IMR-90 (cell line): Measurements from ENCODE around the gene MSH3. TPM values are rescaled to one million over a fixed set of nuclear protein-coding genes. Genes with fewer than 3 reads are reported as not detected.
A peak's percentile ranks its signal among the peaks of the same experiment; 100 is the strongest.

Source experiments
- ATAC-seq: fragments of 200-7000 bp; cut with Tn5 transposase; 2 replicates; pipeline ENCODE4 v1.9.1; 2020; ENCODE audit warnings: low read depth, mild to moderate bottlenecking, moderate library complexity
- BruUV-seq: library from RNA; stranded (reverse); fragments of 400-500 nt; replicated peaks from 2 replicates; lab custom pipeline; 2021; lab: Mats Ljungman, UMichigan
- CTCF ChIA-PET: fragments of 300-600 bp; formaldehyde crosslinking; extraction: SDS; loops from one replicate; lab custom pipeline; 2021; ENCODE audit warnings: antibody characterized with exemption; lab: Yijun Ruan, JAX
- POLR2A ChIA-PET: fragments of 300-600 bp; sonication (Branson Sonifier 250); formaldehyde crosslinking; loops from one replicate; lab custom pipeline; 2022; ENCODE audit warnings: antibody characterized with exemption; ENCODE audit not compliant: unreplicated experiment; lab: Charles Lee
- DNase-seq: peaks from one replicate; pipeline ENCODE4 v3.0.0; 2013
- H2AFZ ChIP-seq: replicated peaks from 2 replicates; pipeline ENCODE3; 2013; ENCODE audit warnings: low read length, mild to moderate bottlenecking; ENCODE audit not compliant: poor library complexity
- H2AK5ac ChIP-seq: 2 replicates; pipeline ENCODE4 v1.6.1; 2013; ENCODE audit warnings: low read depth, low read length, inconsistent platforms
- H2AK9ac ChIP-seq: replicated peaks from 2 replicates; pipeline ENCODE3; 2013; ENCODE audit warnings: mild to moderate bottlenecking, low read depth, low read length, moderate library complexity; ENCODE audit not compliant: poor library complexity
- H2BK120ac ChIP-seq: 2 replicates; pipeline ENCODE4 v1.6.1; 2013; ENCODE audit warnings: low read depth, low read length, inconsistent platforms
- H2BK15ac ChIP-seq: 3 replicates; pipeline ENCODE4 v1.6.1; 2013; ENCODE audit warnings: low read depth, low read length, inconsistent platforms
- H2BK20ac ChIP-seq: 2 replicates; pipeline ENCODE4 v1.6.1; 2013; ENCODE audit warnings: low read depth, mild to moderate bottlenecking, inconsistent platforms, low read length, moderate library complexity
- H2BK5ac ChIP-seq: 2 replicates; pipeline ENCODE4 v1.6.1; 2013; ENCODE audit warnings: mild to moderate bottlenecking, low read depth, low read length, inconsistent platforms; ENCODE audit not compliant: poor library complexity, severe bottlenecking
- H3K14ac ChIP-seq: replicated peaks from 2 replicates; pipeline ENCODE4 v1.6.1; 2013; ENCODE audit warnings: low read depth, low read length, inconsistent platforms
- H3K18ac ChIP-seq: 2 replicates; pipeline ENCODE4 v1.6.1; 2013; ENCODE audit warnings: low read depth, low read length, control low read depth
- H3K23ac ChIP-seq: 2 replicates; pipeline ENCODE4 v1.6.1; 2013; ENCODE audit warnings: low read depth, low read length, inconsistent platforms
- H3K27ac ChIP-seq: 2 replicates; pipeline ENCODE4 v1.5.1; 2013; ENCODE audit warnings: mild to moderate bottlenecking, control low read depth, low read length; ENCODE audit not compliant: insufficient read depth
- H3K27me3 ChIP-seq: 2 replicates; pipeline ENCODE4 v1.6.1; 2013; ENCODE audit warnings: low read length; ENCODE audit not compliant: control insufficient read depth, insufficient read depth
- H3K36me3 ChIP-seq: 2 replicates; pipeline ENCODE4 v1.6.1; 2013; ENCODE audit warnings: low read length, mixed read lengths; ENCODE audit not compliant: control insufficient read depth, insufficient read depth
- H3K4ac ChIP-seq: 2 replicates; pipeline ENCODE4 v1.6.1; 2013; ENCODE audit warnings: low read depth, low read length, inconsistent platforms
- H3K4me1 ChIP-seq: 2 replicates; pipeline ENCODE4 v1.6.1; 2013; ENCODE audit warnings: low read length, mixed read lengths; ENCODE audit not compliant: control insufficient read depth, insufficient read depth
- H3K4me2 ChIP-seq: 2 replicates; pipeline ENCODE4 v1.6.1; 2013; ENCODE audit warnings: low read depth, mild to moderate bottlenecking, control low read depth, low read length, moderate library complexity
- H3K4me3 ChIP-seq: 2 replicates; pipeline ENCODE4 v1.5.1; 2013; ENCODE audit warnings: low read depth, mild to moderate bottlenecking, control low read depth, low read length, moderate library complexity; ENCODE audit not compliant: insufficient read depth
- H3K56ac ChIP-seq: 2 replicates; pipeline ENCODE4 v1.6.1; 2013; ENCODE audit warnings: low read length, inconsistent platforms; ENCODE audit not compliant: insufficient read depth; ENCODE audit errors: extremely low read depth
- H3K79me1 ChIP-seq, 2 experiments: 2 replicates each; pipeline ENCODE4 v1.6.1; 2013; ENCODE audit warnings: low read length in 2 of 2, inconsistent platforms in 1 of 2, low read depth in 1 of 2
- H3K9ac ChIP-seq: 2 replicates; pipeline ENCODE4 v1.6.1; 2013; ENCODE audit warnings: low read depth, low read length, control low read depth
- H3K9me1 ChIP-seq: 2 replicates; pipeline ENCODE4 v1.6.1; 2013; ENCODE audit warnings: low read length, inconsistent platforms; ENCODE audit not compliant: insufficient read depth
- H3K9me3 ChIP-seq: 2 replicates; pipeline ENCODE4 v1.6.1; 2013; ENCODE audit warnings: low read length; ENCODE audit not compliant: control insufficient read depth, insufficient read depth
- H4K20me1 ChIP-seq: 2 replicates; pipeline ENCODE4 v1.6.1; 2013; ENCODE audit warnings: low read length, inconsistent platforms; ENCODE audit not compliant: insufficient read depth
- H4K5ac ChIP-seq: 2 replicates; pipeline ENCODE4 v1.6.1; 2013; ENCODE audit warnings: mild to moderate bottlenecking, low read depth, low read length, control low read depth
- H4K8ac ChIP-seq, 2 experiments: 2 replicates each; pipeline ENCODE4 v1.6.1; 2013; ENCODE audit warnings: low read depth in 2 of 2, low read length in 2 of 2, control low read depth in 1 of 2, inconsistent platforms in 1 of 2
- H4K91ac ChIP-seq: 2 replicates; pipeline ENCODE4 v1.6.1; 2013; ENCODE audit warnings: low read depth, low read length, inconsistent platforms; ENCODE audit not compliant: insufficient read depth
- BHLHE40 ChIP-seq: fragments of 150-350 bp; IDR thresholded peaks from 2 replicates; pipeline ENCODE4 v1.6.1; 2016; ENCODE audit warnings: mild to moderate bottlenecking, low read depth, low read length
- FOS ChIP-seq: fragments of 150-350 bp; IDR thresholded peaks from 2 replicates; pipeline ENCODE4 v1.6.1; 2016; ENCODE audit warnings: low read depth, low read length
- WGBS, 2 experiments: methylation state at CpG; one replicate each; pipeline versions ENCODE4 v1.1.5 to v1.1.7; 2013; ENCODE audit warnings: missing lambda C conversion rate in 2 of 2; ENCODE audit not compliant: insufficient read length in 1 of 2; ENCODE audit errors: extremely low coverage in 2 of 2; 5-methylcytosine and 5-hydroxymethylcytosine counted together
- dilution Hi-C: fragments of 300-500 bp; cut with HindIII; formaldehyde crosslinking; loops from one replicate; pipeline ENCODE4 v1.14.3; 2018; ENCODE audit warnings: low sequenced_read_pairs; ENCODE audit not compliant: unreplicated experiment
- in situ Hi-C: fragments of 300-500 bp; cut with MboI; formaldehyde crosslinking; loops from 3 replicates; pipeline ENCODE4 v1.14.3; 2019; ENCODE audit warnings: low sequenced_read_pairs, inconsistent platforms, mixed read lengths
- intact Hi-C: fragments of 100-400 bp; cut with micrococcal nuclease; formaldehyde crosslinking; loops from 2 replicates; pipeline ENCODE4 v1.10.0; 2022
- polyA plus RNA-seq, 3 experiments: library from polyadenylated mRNA; depleted of rRNA; stranded (reverse); fragments of >200 nt; gene quantifications; 2 replicates each; pipeline ENCODE4 v1.2.3, GENCODE V29; 2012; ENCODE audit warnings: low replicate concordance in 1 of 3
- total RNA-seq: library from RNA; depleted of rRNA; stranded (reverse); fragments of >200 nt; gene quantifications from 2 replicates; pipeline ENCODE4 v1.2.3, GENCODE V29; 2012

Gene MSH3
- total and polyA plus RNA-seq, 2 of the 4 experiments (the other 2 are of a cell fraction), result 4.6 to 13.3 TPM

- H3K18ac ChIP-seq, result no peak overlapping the region
- TF ChIP-seq BHLHE40 (no peak), FOS (0 out of 2 replicates have a peak, but pooled peaks have one; percentile 12)
- no peak overlapping the region for H3K23ac ChIP-seq
- H2AK9ac ChIP-seq, result no peak overlapping the region
- ChIA-PET POLR2A (no interaction called here), CTCF (no interaction called here)
- no peak overlapping the region for H2BK5ac ChIP-seq
- H3K4ac ChIP-seq, result no peak overlapping the region
- H3K14ac ChIP-seq, result no peak overlapping the region
- no peak overlapping the region for H2BK15ac ChIP-seq
- no peak overlapping the region for H3K4me2 ChIP-seq
- no peaks in the 10 kb centered on the region; a peak in 1 of 4 replicates for H3K79me1 ChIP-seq
- no TSS peak for BruUV-seq
- WGBS, 2 experiments, result no CpG with 5 or more reads among the region's 1 CpG
- peaks cover 3% of the 10 kb centered on the region; the same call in 1 of the 2 replicates for H3K9me1 ChIP-seq
- intact Hi-C loops, result no loop called here
- no peak overlapping the region for H3K27ac ChIP-seq
- no peak overlapping the region for H3K4me3 ChIP-seq
- no peak overlapping the region for H2BK20ac ChIP-seq
- H3K9ac ChIP-seq, result no peak overlapping the region
- H3K56ac ChIP-seq, result no peak overlapping the region
- no peaks in the 10 kb centered on the region for H3K27me3 ChIP-seq
- H3K4me1 ChIP-seq, result no peaks in the 10 kb centered on the region
- no peak overlapping the region for H4K8ac ChIP-seq
- no peak; the same call in 1 of the 2 replicates for ATAC-seq
- H4K91ac ChIP-seq, result no peak overlapping the region
- no peak overlapping the region for H2AFZ ChIP-seq
- H4K20me1 ChIP-seq, result no peaks in the 10 kb centered on the region
- dilution Hi-C loops, result no loop called here
- H2AK5ac ChIP-seq, result no peak overlapping the region
- in situ Hi-C loops, result no loop called here
- H3K9me3 ChIP-seq, result no peaks in the 10 kb centered on the region
- no peak overlapping the region for H2BK120ac ChIP-seq
- no peak overlapping the region for H4K5ac ChIP-seq
- DNase-seq, result peak; percentile 67
- peaks cover 4% of the 10 kb centered on the region for H3K36me3 ChIP-seq
Observed at GRCh38 chr5:80745490-80745889, 91.0 kb downstream of the MSH3 start.
